ENCODE data around the gene CCDC81.

DNA sequence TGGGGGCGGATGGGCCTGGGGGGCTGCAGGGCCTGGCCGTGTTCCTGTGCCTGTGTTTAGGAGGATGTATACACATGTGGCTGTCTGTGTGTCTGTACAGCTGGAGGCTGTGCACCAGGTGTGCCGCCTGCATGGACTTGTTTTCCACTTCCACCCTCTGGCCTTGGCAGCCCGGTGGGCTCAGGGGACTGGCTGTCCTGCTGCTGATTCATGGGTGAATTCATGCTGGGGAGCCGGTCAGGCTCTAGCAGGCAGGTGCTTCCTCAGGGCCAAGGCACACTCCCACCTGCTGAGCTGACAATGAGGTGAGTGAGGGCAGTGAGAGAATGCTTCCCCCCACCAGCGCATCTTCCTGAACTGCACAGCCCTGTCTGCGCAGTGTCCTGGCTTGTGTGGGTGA lies 88.4 kb downstream of the CCDC81 start:
- TF ChIP-seq, protein P1, sequence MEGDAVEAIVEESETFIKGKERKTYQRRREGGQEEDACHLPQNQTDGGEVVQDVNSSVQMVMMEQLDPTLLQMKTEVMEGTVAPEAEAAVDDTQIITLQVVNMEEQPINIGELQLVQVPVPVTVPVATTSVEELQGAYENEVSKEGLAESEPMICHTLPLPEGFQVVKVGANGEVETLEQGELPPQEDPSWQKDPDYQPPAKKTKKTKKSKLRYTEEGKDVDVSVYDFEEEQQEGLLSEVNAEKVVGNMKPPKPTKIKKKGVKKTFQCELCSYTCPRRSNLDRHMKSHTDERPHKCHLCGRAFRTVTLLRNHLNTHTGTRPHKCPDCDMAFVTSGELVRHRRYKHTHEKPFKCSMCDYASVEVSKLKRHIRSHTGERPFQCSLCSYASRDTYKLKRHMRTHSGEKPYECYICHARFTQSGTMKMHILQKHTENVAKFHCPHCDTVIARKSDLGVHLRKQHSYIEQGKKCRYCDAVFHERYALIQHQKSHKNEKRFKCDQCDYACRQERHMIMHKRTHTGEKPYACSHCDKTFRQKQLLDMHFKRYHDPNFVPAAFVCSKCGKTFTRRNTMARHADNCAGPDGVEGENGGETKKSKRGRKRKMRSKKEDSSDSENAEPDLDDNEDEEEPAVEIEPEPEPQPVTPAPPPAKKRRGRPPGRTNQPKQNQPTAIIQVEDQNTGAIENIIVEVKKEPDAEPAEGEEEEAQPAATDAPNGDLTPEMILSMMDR (conservative IDR thresholded peaks at IDR 0.05; ENCODE audit: low read depth, low read length): no peak
- no peak for TF ChIP-seq EZH2phosphoT487 (IDR thresholded peaks at IDR 0.05; ENCODE audit: borderline replicate concordance, low read length)
- TF ChIP-seq EZH2 (IDR thresholded peaks at IDR 0.05; ENCODE audit: low read length, unreplicated experiment): no peak
